ENCODE data around the gene TWSG1. TPM values are rescaled to one million over a fixed set of nuclear protein-coding genes. Genes with fewer than 3 reads are reported as not detected.

The TWSG1 gene
- total RNA-seq, 1 experiment from 2014 or later = 29.1 TPM

DNA sequence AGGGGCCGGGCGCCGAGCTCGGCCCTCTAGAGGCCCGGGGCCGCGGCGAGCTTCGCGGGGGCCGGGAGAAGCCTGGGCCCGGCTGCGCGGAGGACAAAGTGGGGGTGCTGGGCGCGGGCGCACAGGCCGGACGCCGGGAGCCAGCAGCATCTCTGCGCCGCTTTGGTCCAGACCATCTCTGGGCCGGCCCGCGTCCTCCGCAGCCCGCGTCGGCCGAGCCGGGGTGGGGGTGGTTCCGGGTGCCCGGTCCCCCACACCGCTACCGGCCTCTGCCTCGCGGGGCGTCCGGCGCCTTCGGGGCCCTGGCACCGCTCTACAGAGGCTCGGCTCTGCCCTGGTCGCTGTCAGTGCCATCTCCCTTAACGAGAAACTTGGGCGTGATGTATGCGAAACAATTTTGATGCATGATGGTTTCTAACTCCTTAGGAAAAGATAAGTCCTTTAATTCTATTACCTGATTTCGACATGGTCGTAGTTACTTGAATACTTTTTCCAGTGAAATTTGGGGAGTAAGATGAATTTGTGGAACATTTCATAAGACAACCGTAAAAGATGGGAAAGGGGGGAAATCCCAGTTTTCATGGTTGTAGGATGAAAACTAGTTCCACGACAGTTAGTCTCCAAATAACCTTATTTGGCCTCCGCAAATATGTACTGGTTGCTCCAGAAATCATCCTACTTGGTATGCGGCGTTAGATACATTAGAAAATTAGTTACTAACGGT, 562 bp downstream of the TWSG1 start:
- CTCF ChIA-PET = interaction anchor here (0.8 to 1.7 kb wide), 7 partner anchors 30 to 261 kb away, joined by 3 to 8 read pairs (median 5); no protein-coding TSS in a partner anchor
- H3K36me3 Mint-ChIP-seq (ENCODE audit: insufficient read depth, unreplicated experiment) = peaks cover 18% of the 10 kb centered on the region
- TF ChIP-seq, protein P1, sequence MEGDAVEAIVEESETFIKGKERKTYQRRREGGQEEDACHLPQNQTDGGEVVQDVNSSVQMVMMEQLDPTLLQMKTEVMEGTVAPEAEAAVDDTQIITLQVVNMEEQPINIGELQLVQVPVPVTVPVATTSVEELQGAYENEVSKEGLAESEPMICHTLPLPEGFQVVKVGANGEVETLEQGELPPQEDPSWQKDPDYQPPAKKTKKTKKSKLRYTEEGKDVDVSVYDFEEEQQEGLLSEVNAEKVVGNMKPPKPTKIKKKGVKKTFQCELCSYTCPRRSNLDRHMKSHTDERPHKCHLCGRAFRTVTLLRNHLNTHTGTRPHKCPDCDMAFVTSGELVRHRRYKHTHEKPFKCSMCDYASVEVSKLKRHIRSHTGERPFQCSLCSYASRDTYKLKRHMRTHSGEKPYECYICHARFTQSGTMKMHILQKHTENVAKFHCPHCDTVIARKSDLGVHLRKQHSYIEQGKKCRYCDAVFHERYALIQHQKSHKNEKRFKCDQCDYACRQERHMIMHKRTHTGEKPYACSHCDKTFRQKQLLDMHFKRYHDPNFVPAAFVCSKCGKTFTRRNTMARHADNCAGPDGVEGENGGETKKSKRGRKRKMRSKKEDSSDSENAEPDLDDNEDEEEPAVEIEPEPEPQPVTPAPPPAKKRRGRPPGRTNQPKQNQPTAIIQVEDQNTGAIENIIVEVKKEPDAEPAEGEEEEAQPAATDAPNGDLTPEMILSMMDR (IDR thresholded peaks at IDR 0.05; ENCODE audit: unreplicated experiment) = peak; percentile 24
- H3K27me3 Mint-ChIP-seq (ENCODE audit: unreplicated experiment) = no peaks in the 10 kb centered on the region
- H3K4me3 Mint-ChIP-seq (ENCODE audit: low read depth, unreplicated experiment) = peak overlapping the region; percentile 87
- BruUV-seq (replicated peaks) = TSS peak; percentile 56
- no peaks in the 10 kb centered on the region for H3K9me3 Mint-ChIP-seq (ENCODE audit: low read depth, unreplicated experiment)
- peaks cover 8% of the 10 kb centered on the region for H3K4me1 Mint-ChIP-seq (ENCODE audit: low read depth, unreplicated experiment)
- peak; percentile 49 for DNase-seq
- intact Hi-C loops (cut with micrococcal nuclease; ENCODE audit: unreplicated experiment) = loop anchor here (10.0 kb wide), 1 partner anchor 260 kb away; no protein-coding TSS in a partner anchor
- H3K27ac Mint-ChIP-seq (ENCODE audit: unreplicated experiment) = no peak overlapping the region

DNA sequence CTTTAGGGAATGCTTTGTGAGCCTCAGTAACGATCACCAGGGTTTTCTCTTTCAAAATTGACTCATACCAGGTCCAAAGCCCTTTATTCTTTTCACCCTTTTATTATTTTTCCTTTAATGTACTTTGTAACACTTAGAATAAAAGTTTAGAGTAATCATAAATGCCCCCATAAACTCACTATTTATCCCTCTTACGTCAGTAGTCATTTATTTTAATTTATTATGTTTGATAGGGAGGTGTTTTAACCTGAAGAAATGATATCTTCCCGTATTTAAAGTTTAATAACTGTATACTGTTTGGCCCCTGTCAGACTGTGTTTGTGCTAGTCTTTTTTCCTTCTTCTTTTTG, 1.1 kb downstream of the TWSG1 start:
- Mint-ChIP-seq H3K27me3 (ENCODE audit: unreplicated experiment) (no peaks in the 10 kb centered on the region), H3K27ac (ENCODE audit: unreplicated experiment) (no peak overlapping the region), H3K4me3 (ENCODE audit: low read depth, unreplicated experiment) (peak overlapping the region; percentile 87), H3K4me1 (ENCODE audit: low read depth, unreplicated experiment) (peaks cover 8% of the 10 kb centered on the region), H3K36me3 (ENCODE audit: insufficient read depth, unreplicated experiment) (peaks cover 18% of the 10 kb centered on the region), H3K9me3 (ENCODE audit: low read depth, unreplicated experiment) (no peaks in the 10 kb centered on the region)
- BruUV-seq (replicated peaks) = no TSS peak
- CTCF ChIA-PET = no interaction called here
- TF ChIP-seq, protein P1 (IDR thresholded peaks at IDR 0.05; ENCODE audit: unreplicated experiment) = no peak
- intact Hi-C loops (cut with micrococcal nuclease; ENCODE audit: unreplicated experiment) = loop anchor here (10.0 kb wide), 1 partner anchor 261 kb away; no protein-coding TSS in a partner anchor
- DNase-seq = no peak

DNA sequence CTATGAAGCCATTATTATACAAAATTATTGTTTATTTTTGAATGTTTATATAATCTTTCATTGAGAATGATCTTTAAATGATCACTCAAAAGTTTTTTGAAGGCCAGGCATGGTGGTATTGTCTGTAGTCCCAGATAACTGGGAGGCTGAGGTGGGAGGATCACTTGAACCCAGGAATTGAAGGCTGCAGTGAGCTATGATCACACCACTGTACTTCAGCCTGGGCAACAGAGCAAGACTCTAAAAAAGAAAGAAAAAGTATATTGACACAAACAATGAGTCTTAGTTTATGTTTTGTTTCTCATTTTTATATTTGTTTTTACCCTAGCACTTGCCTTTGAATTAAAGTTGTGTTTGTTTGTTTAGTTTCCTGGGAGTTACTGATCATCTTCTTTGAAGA, 2.3 kb downstream of the TWSG1 start:
- no peak overlapping the region for H3K4me3 Mint-ChIP-seq (ENCODE audit: low read depth, unreplicated experiment)

DNA sequence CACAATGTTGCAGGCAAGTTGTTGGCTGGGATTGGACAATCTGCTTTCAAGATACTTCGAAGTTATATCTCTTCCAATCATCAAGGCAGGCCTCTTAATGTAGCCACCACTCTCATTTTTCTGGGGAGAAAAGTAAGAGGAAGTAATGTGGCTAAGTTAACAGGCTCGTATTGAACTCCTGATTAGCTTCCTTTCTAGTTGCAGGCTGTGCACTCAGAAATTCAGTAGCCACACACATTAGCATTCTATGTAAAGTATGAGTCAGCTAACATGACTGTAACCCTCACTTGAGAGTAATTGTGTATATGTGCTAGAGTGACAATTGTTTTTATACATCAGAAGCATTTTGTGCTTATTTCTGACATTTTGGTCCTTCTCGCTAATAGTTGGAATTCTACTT, 3.3 kb downstream of the TWSG1 start:
- H3K4me3 Mint-ChIP-seq (ENCODE audit: low read depth, unreplicated experiment) = no peak overlapping the region
- no peak for DNase-seq
- peaks cover 8% of the 10 kb centered on the region for H3K4me1 Mint-ChIP-seq (ENCODE audit: low read depth, unreplicated experiment)
- H3K9me3 Mint-ChIP-seq (ENCODE audit: low read depth, unreplicated experiment) = no peaks in the 10 kb centered on the region
- CTCF ChIA-PET = no interaction called here
- H3K27ac Mint-ChIP-seq (ENCODE audit: unreplicated experiment) = no peak overlapping the region
- intact Hi-C loops (cut with micrococcal nuclease; ENCODE audit: unreplicated experiment) = loop anchor here (10.0 kb wide), 1 partner anchor 263 kb away; no protein-coding TSS in a partner anchor
- no TSS peak for BruUV-seq (replicated peaks)
- TF ChIP-seq, protein P1 (IDR thresholded peaks at IDR 0.05; ENCODE audit: unreplicated experiment) = no peak
- H3K27me3 Mint-ChIP-seq (ENCODE audit: unreplicated experiment) = no peaks in the 10 kb centered on the region
- peaks cover 18% of the 10 kb centered on the region for H3K36me3 Mint-ChIP-seq (ENCODE audit: insufficient read depth, unreplicated experiment)

More for the DNA sequence above, 2.3 kb downstream of the TWSG1 start:
- peaks cover 18% of the 10 kb centered on the region for H3K36me3 Mint-ChIP-seq (ENCODE audit: insufficient read depth, unreplicated experiment)
- H3K27me3 Mint-ChIP-seq (ENCODE audit: unreplicated experiment) = no peaks in the 10 kb centered on the region
- intact Hi-C loops (cut with micrococcal nuclease; ENCODE audit: unreplicated experiment) = loop anchor here (10.0 kb wide), 1 partner anchor 262 kb away; no protein-coding TSS in a partner anchor
- no TSS peak for BruUV-seq (replicated peaks)
- no peak for DNase-seq
- TF ChIP-seq, protein P1 (IDR thresholded peaks at IDR 0.05; ENCODE audit: unreplicated experiment) = no peak
- H3K9me3 Mint-ChIP-seq (ENCODE audit: low read depth, unreplicated experiment) = no peaks in the 10 kb centered on the region
- CTCF ChIA-PET = no interaction called here
- H3K4me1 Mint-ChIP-seq (ENCODE audit: low read depth, unreplicated experiment) = peaks cover 8% of the 10 kb centered on the region
- H3K27ac Mint-ChIP-seq (ENCODE audit: unreplicated experiment) = no peak overlapping the region

Data from Calu3 (cell line).